Neural cell (in vitro differentiated cells): ENCODE results near the gene CLCNKB. TPM values are rescaled to one million over a fixed set of nuclear protein-coding genes. Genes with fewer than 3 reads are reported as not detected.
"Not testable (repeated sequence)": the region's sequence is repeated elsewhere in the genome, so short reads cannot be mapped to it uniquely, and the experiment has no call there.

ENCODE experiments used
- H2AFZ ChIP-seq: fragments of 200-600, 300-800 bp; sonication (generic), shearing (Covaris generic); 2 replicates; pipeline ENCODE4 v1.6.0; 2014; ENCODE audit warnings: low read depth, mild to moderate bottlenecking, antibody characterized with exemption, low read length, moderate library complexity
- H3F3A ChIP-seq: fragments of 200-600 bp; shearing (Covaris generic); 2 replicates; pipeline ENCODE4 v1.6.1; 2016; ENCODE audit warnings: mild to moderate bottlenecking, moderate library complexity, mixed read lengths, antibody characterized with exemption, low read length; ENCODE audit not compliant: insufficient read depth, poor library complexity, severe bottlenecking
- H3K27ac ChIP-seq: fragments of 200-600, 300-800 bp; sonication (generic), shearing (Covaris generic); 2 replicates; pipeline ENCODE4 v1.5.1; 2014; ENCODE audit warnings: mild to moderate bottlenecking, low read length, moderate library complexity
- H3K27me3 ChIP-seq: fragments of 300-800, 200-600 bp; sonication (generic), shearing (Covaris generic); 2 replicates; pipeline ENCODE4 v1.6.0; 2014; ENCODE audit warnings: mild to moderate bottlenecking, low read depth, low read length, moderate library complexity; ENCODE audit not compliant: insufficient read depth
- H3K36me3 ChIP-seq: fragments of 300-800, 200-600 bp; sonication (generic), shearing (Covaris generic); 2 replicates; pipeline ENCODE4 v1.5.1; 2014; ENCODE audit warnings: mild to moderate bottlenecking, antibody characterized with exemption, low read length, moderate library complexity; ENCODE audit not compliant: insufficient read depth
- H3K4me2 ChIP-seq: fragments of 300-800, 200-600 bp; sonication (generic), shearing (Covaris generic); 2 replicates; pipeline ENCODE4 v1.6.0; 2014; ENCODE audit warnings: mild to moderate bottlenecking, low read length
- H3K4me3 ChIP-seq: fragments of 300-800, 200-600 bp; sonication (generic), shearing (Covaris generic); 2 replicates; pipeline ENCODE4 v1.5.1; 2014; ENCODE audit warnings: mild to moderate bottlenecking, low read length, moderate library complexity
- H3K79me2 ChIP-seq: fragments of 200-600 bp; shearing (Covaris generic); replicated peaks from 2 replicates; pipeline ENCODE4 v1.6.0; 2014; ENCODE audit warnings: mild to moderate bottlenecking, low read length, moderate library complexity; ENCODE audit not compliant: insufficient read depth
- H3K9ac ChIP-seq: fragments of 300-800, 200-600 bp; sonication (generic), shearing (Covaris generic); 2 replicates; pipeline ENCODE4 v1.6.1; 2016; ENCODE audit warnings: mild to moderate bottlenecking, low read length, mixed read lengths
- H3K9me2 ChIP-seq: fragments of 200-600 bp; shearing (Covaris generic); 2 replicates; pipeline ENCODE4 v1.6.1; 2016; ENCODE audit warnings: mild to moderate bottlenecking, low read length, mixed read lengths; ENCODE audit not compliant: insufficient read depth
- H3K9me3 ChIP-seq: fragments of 200-600, 300-800 bp; sonication (generic), shearing (Covaris generic); 2 replicates; pipeline ENCODE4 v1.6.1; 2016; ENCODE audit warnings: mild to moderate bottlenecking, mixed run types, low read length, moderate library complexity, mixed read lengths
- H4K20me1 ChIP-seq: fragments of 200-600 bp; shearing (Covaris generic); 2 replicates; pipeline ENCODE4 v1.6.1; 2016; ENCODE audit warnings: mild to moderate bottlenecking, mixed run types; ENCODE audit not compliant: insufficient read depth
- EZH2 ChIP-seq: fragments of 200-600, 300-800 bp; shearing (Covaris generic), sonication (generic); IDR thresholded peaks from 2 replicates; pipeline ENCODE4 v1.6.1; 2014; ENCODE audit warnings: antibody characterized with exemption, low read length, borderline replicate concordance, mild to moderate bottlenecking; ENCODE audit not compliant: insufficient read depth, poor library complexity, severe bottlenecking
- MXI1 ChIP-seq: fragments of 450-650 bp; conservative IDR thresholded peaks from 2 replicates; pipeline ENCODE4 v1.6.1; 2014; ENCODE audit warnings: antibody characterized with exemption, mild to moderate bottlenecking; ENCODE audit not compliant: poor library complexity, severe bottlenecking
- POLR2AphosphoS5 ChIP-seq: IDR thresholded peaks from 2 replicates; pipeline ENCODE4 v1.6.1; 2012
- RAD21 ChIP-seq: fragments of 450-650 bp; conservative IDR thresholded peaks from 2 replicates; pipeline ENCODE4 v1.6.1; 2014; ENCODE audit warnings: antibody characterized with exemption, mild to moderate bottlenecking, moderate library complexity
- SMC3 ChIP-seq: fragments of 450-650 bp; conservative IDR thresholded peaks from 2 replicates; pipeline ENCODE4 v1.6.1; 2014; ENCODE audit warnings: antibody characterized with exemption, mild to moderate bottlenecking, moderate library complexity; ENCODE audit not compliant: poor library complexity
- TAF1 ChIP-seq: IDR thresholded peaks from 2 replicates; pipeline ENCODE4 v1.6.1; 2012; ENCODE audit warnings: low read depth
- polyA plus RNA-seq: library from polyadenylated mRNA; depleted of rRNA; stranded (reverse); fragments of >200 nt; gene quantifications from 2 replicates; pipeline ENCODE4 v1.2.3, GENCODE V29; 2014
- TF ChIP-seq, protein P1 (sequence below): IDR thresholded peaks from 2 replicates; pipeline ENCODE4 v1.6.1; 2012; ENCODE audit warnings: borderline replicate concordance
- TF ChIP-seq, protein P2 (sequence below): fragments of 450-650 bp; IDR thresholded peaks from 2 replicates; pipeline ENCODE4 v1.5.1; 2014; ENCODE audit warnings: antibody characterized with exemption, mild to moderate bottlenecking, moderate library complexity; ENCODE audit not compliant: poor library complexity, severe bottlenecking

Gene CLCNKB
- polyA plus RNA-seq, 1 donor from 2014 or later = not detected

DNA sequence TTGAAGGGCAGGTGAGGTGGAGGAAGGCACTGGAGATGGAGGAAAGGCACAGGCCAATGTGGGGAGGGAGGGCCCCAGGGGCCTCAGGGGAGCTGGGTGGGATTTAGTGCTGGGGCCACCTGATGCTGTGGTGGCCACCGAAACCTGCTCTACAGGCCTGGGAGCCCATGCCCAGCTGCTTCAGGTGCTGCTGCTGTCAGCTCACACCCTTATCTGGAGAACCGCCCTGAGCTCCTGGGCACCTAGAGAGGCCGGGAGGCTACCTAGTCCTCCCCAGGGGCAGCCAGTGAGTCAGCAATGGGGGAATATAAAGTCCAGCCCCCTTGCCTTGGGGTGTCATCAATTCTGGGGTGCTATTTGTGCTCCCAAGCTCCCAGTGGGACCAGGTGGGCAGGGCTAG lies 17.7 kb downstream of the CLCNKB start:
- Histone ChIP-seq H3K36me3 (no peaks in the 10 kb centered on the region), H3K27me3 (no peaks in the 10 kb centered on the region), H2AFZ (no peak overlapping the region), H3K4me3 (no peak overlapping the region), H3F3A (no peaks in the 10 kb centered on the region), H3K79me2 (no peaks in the 10 kb centered on the region), H3K27ac (no peak overlapping the region), H3K9me2 (no peaks in the 10 kb centered on the region), H3K9me3 (no peaks in the 10 kb centered on the region), H4K20me1 (no peaks in the 10 kb centered on the region), H3K9ac (no peak overlapping the region), H3K4me2 (no peak overlapping the region)
- TF ChIP-seq RAD21 = no peak
- TF ChIP-seq, protein P1, sequence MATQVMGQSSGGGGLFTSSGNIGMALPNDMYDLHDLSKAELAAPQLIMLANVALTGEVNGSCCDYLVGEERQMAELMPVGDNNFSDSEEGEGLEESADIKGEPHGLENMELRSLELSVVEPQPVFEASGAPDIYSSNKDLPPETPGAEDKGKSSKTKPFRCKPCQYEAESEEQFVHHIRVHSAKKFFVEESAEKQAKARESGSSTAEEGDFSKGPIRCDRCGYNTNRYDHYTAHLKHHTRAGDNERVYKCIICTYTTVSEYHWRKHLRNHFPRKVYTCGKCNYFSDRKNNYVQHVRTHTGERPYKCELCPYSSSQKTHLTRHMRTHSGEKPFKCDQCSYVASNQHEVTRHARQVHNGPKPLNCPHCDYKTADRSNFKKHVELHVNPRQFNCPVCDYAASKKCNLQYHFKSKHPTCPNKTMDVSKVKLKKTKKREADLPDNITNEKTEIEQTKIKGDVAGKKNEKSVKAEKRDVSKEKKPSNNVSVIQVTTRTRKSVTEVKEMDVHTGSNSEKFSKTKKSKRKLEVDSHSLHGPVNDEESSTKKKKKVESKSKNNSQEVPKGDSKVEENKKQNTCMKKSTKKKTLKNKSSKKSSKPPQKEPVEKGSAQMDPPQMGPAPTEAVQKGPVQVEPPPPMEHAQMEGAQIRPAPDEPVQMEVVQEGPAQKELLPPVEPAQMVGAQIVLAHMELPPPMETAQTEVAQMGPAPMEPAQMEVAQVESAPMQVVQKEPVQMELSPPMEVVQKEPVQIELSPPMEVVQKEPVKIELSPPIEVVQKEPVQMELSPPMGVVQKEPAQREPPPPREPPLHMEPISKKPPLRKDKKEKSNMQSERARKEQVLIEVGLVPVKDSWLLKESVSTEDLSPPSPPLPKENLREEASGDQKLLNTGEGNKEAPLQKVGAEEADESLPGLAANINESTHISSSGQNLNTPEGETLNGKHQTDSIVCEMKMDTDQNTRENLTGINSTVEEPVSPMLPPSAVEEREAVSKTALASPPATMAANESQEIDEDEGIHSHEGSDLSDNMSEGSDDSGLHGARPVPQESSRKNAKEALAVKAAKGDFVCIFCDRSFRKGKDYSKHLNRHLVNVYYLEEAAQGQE = no peak
- no peak for TF ChIP-seq POLR2AphosphoS5
- no peak for TF ChIP-seq MXI1
- no peak for TF ChIP-seq EZH2
- no peak for TF ChIP-seq TAF1
- TF ChIP-seq SMC3 = no peak
- TF ChIP-seq, protein P2, sequence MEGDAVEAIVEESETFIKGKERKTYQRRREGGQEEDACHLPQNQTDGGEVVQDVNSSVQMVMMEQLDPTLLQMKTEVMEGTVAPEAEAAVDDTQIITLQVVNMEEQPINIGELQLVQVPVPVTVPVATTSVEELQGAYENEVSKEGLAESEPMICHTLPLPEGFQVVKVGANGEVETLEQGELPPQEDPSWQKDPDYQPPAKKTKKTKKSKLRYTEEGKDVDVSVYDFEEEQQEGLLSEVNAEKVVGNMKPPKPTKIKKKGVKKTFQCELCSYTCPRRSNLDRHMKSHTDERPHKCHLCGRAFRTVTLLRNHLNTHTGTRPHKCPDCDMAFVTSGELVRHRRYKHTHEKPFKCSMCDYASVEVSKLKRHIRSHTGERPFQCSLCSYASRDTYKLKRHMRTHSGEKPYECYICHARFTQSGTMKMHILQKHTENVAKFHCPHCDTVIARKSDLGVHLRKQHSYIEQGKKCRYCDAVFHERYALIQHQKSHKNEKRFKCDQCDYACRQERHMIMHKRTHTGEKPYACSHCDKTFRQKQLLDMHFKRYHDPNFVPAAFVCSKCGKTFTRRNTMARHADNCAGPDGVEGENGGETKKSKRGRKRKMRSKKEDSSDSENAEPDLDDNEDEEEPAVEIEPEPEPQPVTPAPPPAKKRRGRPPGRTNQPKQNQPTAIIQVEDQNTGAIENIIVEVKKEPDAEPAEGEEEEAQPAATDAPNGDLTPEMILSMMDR = no peak

DNA sequence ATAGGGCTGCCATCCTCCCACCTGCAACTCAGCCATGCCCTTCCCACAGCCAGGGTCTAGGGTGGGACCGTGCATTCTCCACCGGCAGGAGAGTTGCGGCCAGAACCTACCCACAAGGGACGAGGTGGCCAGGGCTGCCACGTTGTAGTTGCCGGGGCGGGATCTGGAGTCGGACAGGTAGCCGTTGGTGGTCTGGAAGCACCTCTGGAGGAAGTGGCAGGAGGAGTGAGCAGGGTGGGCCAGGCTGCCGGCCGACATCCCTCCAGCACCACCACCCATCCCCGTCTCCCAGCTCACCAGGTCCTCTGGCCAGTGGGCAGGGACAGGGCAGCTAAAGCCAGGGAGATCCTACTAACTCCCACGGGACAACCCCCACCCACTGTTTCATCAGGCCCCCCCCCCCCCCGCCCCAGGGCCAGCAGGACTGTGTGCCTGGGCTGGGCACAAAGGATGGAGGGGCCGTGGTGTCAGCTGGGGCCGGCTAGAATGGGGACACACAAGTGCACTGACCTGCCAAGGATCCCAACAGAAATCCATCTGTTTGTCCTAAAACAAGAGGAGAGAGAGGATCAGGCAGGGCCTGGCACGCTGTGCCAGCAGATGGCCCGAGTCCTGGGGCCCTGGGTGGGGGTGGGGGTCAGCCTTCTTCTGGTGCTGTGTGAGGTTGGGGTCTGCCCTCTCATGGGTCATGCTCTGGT lies 18.6 kb downstream of the CLCNKB start:
- not testable (repeated sequence) for H3K27me3 ChIP-seq, H3K27ac ChIP-seq, H2AFZ ChIP-seq, H3K79me2 ChIP-seq, H3K9me3 ChIP-seq, H3K36me3 ChIP-seq, H3K9ac ChIP-seq, H4K20me1 ChIP-seq, H3K4me2 ChIP-seq, H3F3A ChIP-seq, H3K9me2 ChIP-seq, H3K4me3 ChIP-seq

DNA sequence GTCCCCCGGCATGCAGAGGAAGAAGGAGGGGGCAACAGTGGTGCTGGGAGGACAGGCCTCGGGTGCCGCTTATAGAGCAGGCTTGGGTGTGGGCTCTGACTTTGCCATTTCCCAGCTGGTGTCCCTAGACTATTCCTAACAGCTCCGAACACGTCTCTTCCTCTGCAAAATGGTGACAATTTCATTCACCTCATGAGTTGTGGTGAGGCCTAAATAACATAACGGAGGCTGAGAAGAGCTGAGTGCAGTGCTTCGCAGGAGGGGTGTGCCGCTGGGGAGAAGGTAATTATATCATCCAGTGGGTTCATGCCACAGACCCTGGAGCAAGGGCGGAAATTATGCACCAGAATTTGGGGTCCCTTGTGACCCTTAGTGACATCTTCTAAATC lies 19.1 kb downstream of the CLCNKB start:
- not testable (repeated sequence) for H3K9ac ChIP-seq, H3K4me3 ChIP-seq, H2AFZ ChIP-seq, H3K27me3 ChIP-seq, H3F3A ChIP-seq, H3K36me3 ChIP-seq, H3K9me3 ChIP-seq, H3K79me2 ChIP-seq, H3K9me2 ChIP-seq, H3K4me2 ChIP-seq, H4K20me1 ChIP-seq, H3K27ac ChIP-seq
